GM19397 (cell line): ENCODE data around the gene LIX1.
"Not testable (repeated sequence)": the region's sequence is repeated elsewhere in the genome, so short reads cannot be mapped to it uniquely, and the experiment has no call there.

Source experiments
- ATAC-seq: cut with Tn5 transposase; IDR thresholded peaks from one replicate; pipeline ENCODE4 v1.9.1; 2021; ENCODE audit warnings: mild to moderate bottlenecking, moderate library complexity; ENCODE audit not compliant: unreplicated experiment

LIX1 gene

DNA sequence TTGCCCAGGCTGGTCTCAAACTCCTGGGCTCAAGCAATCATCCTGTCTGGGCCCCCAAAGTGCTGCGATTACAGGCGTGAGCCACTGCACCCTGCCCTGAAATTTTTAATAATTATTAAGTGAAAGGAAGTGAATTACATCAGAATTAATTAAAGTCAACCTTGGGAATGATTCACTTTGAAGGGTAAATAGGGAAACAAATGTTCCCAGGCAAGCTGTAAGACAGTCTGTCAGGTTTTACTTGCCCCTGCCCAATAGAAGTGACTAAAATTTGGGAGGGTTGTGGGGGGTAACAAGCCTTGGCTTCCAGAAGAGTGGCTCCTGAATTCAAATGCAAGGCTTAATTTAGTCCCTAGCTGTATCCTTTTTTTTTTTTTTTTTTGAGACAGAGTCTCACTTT is 1.3 kb upstream of the LIX1 start:
- ATAC-seq = no peak

DNA sequence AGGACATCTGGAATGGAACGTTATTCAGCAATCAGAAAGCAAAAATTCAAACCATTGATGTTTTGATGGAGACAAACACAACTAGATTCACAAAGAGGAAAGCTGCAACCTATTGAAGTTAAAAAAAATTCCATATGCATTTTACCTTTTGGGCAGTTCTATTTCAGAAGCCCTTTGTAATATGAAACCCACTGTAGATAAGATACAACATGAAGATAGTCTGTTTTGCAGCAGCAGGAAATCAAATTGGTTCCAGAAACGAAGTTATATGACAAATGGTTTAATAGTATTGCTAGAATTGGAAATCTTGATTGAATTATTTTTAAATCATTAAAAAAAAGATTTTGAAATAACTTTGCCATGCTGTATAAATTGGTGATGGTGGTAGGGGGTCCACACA is 872 bp downstream of the LIX1 start:
- ATAC-seq = no peak

DNA sequence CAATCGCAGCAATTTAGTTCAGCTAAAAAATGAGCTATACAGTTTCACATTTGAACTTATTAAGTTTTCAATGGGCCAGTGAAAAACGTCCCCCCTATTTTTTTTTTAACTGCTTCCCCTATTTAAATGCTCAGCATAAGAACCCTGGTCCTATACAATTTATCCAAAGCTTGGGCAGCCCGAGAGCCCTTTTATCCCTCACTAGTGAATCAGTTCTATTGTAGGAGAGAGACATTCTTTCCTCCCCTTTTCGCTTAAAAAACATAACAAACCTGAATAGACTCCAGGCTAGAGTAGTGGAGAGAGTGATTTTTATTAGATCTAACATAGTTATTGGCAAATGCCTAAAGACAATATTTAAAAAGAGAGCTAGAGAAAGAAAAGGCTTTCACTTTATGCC is 1.4 kb downstream of the LIX1 start:
- ATAC-seq = no peak

DNA sequence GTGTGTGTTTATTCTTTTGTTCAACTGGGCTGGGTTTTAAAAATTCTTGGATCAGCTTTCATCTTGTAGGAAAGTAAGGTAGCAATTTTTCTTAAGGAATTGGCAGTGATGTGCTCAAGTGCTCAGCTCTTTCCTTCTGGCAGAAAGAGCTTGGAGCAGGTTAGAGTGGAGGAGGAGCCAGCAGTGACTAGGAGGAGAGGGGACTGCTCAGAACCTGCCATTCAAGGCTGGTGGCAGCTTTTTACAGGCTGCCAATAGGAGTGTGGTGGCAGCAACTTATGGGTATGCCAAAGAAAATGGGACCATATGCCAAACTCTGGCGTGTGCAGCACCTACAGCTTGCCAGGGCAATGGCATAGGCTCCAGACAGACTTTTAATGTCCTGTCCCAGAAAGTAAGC is 2.2 kb downstream of the LIX1 start:
- not testable (repeated sequence) for ATAC-seq

DNA sequence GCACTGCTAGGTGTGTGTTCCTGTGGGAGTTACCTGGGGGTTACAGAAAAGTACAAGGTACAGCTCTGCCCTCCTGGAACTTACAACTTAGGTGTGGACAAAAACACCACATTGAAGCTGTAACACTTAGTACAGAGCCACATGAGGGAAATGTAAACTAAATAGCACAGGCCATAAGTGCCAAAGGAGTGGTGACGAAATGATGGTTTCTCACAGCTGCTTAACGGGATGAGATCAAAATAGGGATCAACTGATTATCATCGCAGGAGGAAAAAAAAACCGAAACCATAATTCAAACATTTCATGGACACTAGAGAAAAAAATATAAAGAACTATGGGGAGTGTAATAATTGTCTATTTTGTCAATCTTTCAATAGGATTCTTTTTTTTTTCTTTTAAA is 5.9 kb downstream of the LIX1 start:
- no peak for ATAC-seq

DNA sequence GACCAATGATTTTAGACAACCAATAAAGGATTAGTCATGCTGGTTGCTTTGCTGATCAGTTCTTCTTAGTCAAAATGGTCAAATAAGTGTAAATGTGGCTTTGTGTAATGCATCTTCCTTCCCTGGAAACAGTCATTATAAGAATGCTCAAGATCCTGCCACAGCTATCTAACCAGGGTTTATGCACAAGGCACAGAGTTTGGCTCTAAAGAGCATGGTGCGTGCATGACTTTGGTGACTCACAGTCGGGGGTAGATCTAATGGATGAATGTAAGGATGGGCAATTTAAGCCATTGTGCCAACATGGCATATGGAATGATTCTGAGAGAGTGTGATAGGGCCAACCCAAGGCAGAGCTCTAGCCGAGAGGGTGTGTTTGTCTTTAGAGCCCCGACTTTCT is 6.5 kb downstream of the LIX1 start:
- no peak for ATAC-seq

DNA sequence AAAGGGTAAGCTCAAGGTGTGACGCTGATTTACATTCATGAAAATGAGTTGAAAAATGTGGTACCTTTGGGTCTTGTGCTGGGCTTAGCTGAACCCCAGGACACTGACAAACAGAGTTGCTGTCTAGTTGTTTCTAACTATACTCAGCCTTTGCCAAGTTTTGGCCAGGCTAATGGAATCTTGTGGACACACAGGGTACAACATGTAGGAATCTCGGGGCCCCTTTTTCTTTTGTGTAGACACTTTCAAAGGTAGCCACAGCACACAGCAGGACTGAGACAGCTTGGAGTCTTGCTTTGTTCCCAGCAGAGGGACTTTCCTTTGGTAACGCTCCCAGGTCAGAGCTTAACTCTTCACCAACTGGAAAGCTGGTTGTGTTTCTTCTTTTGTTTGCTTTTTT is 7.8 kb downstream of the LIX1 start:
- no peak for ATAC-seq

DNA sequence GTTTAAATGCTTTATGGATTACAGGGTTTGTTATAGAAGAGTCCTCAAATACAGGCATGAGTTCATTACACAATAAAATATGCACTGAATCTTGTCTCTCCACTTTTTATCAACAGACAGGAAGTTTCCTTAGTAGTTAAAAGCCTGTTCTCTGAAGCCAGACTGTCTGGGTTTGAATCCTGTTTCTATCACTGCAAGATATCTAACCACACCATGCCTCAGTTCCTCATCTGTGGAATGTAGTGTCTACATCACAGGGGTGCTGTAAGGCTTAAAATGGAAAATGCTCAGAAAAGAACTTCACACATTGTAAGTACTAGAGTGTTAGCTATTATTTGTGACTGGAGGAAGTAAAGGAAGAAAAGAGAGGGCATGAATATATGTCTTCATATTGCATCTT is 9.3 kb downstream of the LIX1 start:
- no peak for ATAC-seq

DNA sequence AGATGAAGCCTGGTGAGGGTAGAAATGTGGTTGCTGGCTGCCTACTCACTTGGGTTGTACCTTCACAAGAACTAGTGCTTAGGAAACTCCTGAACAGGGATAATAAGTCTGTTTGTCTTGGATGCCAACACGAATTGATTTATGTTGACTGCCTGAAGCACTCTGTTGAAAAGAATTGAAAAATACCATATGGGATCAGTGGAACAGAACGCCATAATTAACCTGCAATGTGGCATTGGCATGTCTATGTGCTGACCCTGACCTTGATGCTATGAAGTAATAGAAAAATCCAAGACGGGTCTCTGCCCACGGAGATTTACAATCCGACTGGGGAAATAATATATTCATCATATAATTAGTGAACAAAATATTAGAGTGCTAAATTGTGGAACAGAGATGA is 10.5 kb downstream of the LIX1 start:
- ATAC-seq = no peak

DNA sequence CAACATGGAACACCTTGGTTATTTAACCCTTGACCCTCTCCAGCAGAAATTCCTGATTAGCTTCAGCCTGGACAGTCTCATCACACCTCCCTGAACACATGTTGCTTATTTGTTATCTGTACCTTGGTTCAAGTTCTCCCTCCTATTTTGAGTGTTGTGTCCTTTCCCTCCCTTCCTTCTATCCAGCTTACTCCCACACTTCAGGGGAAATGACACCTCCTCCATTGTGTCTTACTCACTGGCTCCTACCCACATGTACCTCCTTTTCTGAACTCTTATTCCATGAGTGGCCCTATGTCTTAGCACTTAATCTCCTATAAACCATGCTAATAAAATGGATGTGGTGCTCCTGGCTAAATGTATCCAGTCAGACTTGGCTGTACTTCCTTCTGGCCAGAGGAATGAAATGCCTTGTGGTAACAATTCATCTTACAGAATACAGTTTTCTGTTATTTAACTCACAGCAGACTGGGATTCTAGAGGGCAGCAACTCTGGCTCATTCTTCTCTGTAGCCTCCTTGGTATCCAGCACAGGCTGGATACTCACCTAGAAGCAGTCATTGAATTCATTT is 11.2 kb downstream of the LIX1 start:
- no peak for ATAC-seq

DNA sequence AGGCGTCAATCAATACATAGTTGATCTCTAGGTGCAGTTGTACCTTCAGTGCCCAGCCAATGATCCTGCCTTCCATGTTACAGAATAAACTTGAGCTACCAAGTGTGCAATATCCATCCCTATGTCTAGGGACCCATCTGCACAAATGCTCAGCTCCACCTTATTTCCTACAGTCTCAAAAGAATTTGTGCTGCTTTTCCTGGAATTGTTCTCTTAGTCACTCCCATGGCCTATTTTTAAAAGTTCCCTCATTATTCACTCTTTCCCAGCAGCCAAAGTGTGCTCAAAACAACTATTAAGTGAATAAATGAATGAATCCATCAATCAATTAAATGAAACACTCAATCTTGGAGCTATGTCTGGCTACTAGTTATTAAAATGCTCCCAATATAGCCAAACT is 14.7 kb downstream of the LIX1 start:
- ATAC-seq = no peak

DNA sequence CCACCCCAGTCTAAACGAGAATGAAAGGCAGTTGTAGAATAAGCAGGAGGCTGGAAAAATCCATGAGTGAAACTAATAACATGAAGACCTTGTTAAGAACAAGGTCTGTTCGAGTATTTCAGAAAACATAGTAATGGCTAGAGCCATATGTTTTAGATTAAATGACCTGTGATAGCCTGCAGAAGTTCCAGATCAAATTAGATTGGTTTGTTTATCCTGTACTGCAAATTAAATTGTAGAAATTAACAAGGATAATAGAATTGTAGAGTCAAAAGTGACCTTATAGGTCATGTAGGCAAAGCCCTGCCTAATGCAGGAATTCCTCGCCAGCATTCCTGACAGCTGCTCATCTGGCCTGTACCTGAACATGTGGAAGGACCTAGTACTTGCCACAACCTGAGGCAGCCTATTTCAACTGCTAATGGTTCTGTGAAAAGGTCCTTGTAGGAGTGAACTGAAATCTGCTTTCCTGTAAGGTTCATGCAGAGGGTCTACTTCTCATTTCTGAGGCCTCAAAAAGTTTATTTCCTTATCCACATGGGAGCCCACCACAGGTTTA is 17.2 kb downstream of the LIX1 start:
- ATAC-seq = no peak

DNA sequence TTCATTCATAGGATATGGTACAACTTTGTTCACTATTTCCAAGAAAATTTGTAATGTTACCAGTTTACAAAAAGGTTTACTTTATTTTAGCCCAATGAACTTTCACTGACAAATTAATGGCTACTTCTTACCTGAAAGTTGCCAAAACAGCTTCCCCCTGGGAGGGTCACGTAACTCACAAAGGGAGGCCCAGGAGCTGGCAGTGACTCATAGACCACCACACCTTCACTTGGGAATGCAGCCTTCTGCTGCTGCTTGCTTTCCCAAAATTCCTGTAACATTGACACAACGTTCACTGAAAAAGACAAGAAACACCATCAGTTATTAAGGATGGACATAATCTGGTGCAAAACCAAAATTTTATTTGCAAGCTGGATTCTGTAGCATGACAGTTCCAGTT is 18.1 kb downstream of the LIX1 start:
- ATAC-seq = no peak

DNA sequence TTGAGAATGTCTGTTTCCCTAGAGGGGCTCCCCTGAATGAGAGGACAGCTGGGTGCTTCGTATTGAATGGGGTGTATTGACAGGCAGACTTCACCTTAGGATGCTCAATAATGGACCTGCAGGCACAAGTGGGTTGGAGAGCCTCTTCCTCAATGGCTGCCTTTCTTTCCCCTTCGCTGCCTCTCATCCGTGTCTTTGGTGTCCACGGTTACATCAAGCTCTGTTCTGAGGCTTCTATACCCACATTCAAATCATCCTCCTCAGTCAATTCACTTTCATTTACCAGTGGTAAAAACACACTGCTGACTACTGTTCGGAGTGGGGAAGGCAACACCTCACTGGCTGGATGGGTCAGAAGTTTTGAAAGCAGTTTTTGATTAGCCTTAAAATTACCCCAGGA is 20.6 kb downstream of the LIX1 start:
- ATAC-seq = no peak

DNA sequence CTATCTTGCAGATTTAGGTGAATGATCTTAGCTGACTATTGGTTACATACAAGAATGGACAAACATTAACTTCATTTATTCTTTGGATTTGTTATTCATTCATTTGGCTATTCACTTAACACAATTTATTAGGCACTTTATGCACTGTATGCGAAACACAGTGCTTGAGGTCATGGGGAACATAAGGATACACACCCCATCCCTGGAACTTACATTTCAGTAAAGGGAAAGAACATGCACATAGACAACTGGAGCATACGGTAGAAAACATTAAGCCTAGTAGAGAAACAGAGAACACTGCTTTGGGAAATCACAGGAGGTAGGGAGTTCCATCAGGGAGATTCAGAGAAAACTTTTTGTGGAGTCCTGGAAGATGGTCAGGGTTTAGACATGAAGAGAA is 22.2 kb downstream of the LIX1 start:
- no peak for ATAC-seq

DNA sequence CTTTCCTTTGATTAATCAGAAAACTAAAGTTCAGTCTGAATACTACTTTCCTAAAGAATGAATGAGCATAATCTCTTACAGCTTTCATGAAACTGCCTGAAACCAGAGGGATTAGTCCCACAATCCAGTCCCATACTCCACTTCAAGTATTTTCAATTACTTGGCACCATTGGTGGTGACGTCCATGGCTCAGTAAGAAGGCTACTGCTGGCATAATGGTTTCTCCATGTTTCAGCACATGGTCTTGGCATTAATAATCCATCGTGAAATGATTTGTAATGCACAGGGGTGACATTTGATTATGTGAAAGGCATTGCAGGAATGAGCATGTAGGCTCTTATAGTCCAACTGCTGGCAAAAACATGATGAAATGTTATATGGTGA is 23.4 kb downstream of the LIX1 start:
- no peak for ATAC-seq

DNA sequence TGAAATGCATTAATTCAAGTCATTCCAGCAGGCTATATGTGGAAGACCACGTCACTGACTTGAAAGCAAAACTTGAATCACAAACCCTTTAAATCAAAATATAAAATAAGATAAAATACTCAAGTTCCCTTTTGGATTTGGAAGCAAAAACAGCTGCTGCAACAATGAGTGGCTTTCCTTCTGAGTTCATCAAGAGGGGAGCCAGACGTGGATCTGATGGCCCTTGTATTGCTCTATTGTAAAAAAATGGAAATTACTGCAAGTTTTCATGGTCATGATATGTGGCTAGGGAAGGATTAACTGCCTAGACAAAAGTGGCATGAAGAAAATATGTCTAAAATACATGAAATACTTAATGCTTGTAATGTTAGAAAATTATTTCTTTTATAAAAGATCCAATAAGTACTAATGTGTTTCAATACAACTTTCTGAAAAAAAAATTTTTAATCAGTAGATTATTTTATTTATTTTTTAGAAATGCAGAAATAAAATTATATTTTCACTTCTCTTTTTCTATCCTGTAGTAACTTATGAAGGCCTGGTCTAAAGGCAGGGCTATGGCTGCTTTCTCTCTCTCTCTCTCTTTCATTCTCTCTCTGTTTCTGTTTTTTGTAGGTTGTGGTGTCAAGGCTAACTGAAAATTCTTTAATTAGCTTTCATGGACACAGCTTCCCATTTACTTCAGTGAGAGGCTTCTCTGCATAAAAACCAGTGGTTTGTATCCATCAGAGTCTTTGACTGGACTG is 24.0 kb downstream of the LIX1 start:
- ATAC-seq = no peak

DNA sequence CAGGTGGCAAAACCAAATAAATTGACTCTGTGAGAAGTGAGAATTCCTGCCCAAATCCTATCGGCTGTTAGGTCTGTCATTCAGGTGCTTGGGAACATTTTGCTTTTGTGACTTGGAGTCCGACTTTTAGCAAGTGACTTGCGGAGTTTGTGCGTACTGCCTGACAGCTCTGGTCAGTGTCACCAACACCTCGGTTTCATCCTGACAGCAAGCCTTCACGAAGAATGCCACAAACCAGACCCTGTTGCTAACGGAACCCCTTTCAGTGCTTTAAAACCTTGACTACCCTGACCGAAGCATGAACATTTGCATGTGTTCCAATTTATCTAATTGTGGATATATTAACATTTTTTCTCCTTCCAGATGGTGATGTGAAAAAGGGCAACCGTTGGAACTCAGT is 26.5 kb downstream of the LIX1 start:
- ATAC-seq = no peak

DNA sequence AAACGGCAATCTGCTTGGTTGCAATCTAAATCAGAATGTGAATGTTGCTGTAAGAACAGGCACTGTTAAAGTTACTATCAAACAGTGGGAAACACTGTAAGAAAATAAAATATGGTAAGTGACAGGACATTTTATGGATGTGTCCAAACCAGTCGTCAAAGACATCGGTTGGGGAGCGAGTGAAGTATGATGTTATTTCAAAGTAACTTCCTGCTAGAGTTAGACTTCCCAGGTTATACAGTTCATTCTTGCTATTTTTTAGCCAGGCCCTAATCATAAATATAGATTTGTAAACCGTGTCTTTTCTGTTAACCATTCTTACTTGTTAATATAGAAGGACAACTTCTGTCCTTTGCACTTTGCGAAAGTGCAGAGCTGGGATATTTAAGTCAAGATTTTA is 30.2 kb downstream of the LIX1 start:
- ATAC-seq = no peak

DNA sequence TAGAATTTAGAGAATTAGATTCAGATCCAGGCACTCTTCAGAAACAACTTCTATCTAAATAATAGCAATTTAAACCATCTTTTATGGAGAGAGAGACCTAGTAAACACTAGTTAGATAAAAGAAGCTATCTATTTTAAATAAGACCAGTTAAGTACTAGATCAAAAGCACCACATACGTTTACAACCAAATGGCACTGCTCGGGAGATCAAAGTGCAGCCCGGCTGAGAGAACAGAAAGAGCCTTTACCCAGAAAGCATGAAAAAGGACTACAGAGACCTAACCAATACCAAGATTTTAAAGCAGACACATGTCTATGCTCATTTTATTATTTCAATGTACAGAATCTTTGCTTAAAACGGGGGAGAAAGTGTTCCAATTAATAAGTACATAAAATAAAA is 30.8 kb downstream of the LIX1 start:
- ATAC-seq = no peak

DNA sequence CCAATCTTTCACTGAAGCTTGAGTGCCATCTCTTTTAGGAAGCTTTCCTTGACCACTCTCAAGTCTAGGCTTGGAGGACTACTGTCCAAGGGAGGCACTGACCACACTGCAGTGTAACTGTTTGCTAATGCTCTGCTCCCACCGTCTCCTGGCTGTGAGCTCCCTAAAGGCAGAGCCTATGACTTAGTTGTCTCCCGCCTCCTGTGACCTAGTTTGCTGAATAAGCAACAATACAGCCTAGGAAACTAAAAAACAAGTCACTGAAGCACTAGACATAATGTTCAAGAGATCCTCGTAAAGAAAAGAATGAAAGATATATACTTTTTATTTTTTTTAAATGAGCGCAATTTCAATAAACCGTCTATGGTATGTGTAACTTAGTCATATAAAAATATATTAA is 31.4 kb downstream of the LIX1 start:
- no peak for ATAC-seq

DNA sequence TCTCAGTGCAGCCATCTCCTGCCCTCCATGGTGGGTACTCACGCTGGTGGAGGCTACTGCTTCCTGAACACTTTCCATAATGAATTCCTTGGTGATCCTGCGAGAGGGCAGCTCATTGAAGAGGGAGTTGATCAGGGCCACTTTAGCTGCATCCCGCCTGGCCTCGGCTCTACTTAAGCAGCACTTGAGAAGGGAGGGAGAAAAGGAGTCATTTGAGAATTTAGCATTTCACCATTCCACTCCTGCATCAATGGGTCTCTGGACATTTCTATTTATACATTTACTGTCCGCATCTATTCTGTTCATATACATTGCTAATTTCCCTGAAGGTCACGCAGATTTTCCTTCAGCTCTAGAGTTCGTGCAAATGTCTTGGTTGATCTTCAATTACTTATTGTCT is 35.1 kb downstream of the LIX1 start:
- ATAC-seq = no peak

DNA sequence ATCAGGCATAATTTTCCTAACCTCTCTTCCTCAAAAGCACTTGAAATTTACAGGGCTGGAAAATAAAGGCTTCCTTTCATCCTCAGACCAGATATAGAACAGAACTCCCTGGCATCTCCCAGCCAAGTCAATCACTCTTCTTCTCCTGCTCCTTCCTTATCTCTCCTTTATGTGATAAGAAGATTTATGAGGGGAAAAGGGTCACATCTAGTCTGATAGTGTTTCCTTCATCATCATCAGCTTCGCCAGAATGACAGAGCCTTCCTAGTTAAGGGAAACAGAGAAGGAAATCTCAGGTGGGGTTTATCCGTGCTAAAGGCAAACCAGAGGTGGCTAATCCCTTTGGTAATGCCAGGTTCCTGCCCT is 36.2 kb downstream of the LIX1 start:
- ATAC-seq = no peak
